ENCODE measurements around the gene FBLN1.

The FBLN1 gene

GRCh38 chr22:45484742-45485141 lies 17.9 kb upstream of the FBLN1 start:
- Histone ChIP-seq H2BK15ac (ENCODE audit: low read depth, poor library complexity, severe bottlenecking) (peak overlapping the region; percentile 48), H2AFZ (ENCODE audit: low read depth, low read length) (no peak overlapping the region), H3K4me2 (ENCODE audit: low read length, poor library complexity, severe bottlenecking) (no peak overlapping the region), H3K18ac (ENCODE audit: low read depth in 1 of 2, low read length in 2 of 2) (peak overlapping the region in 1 of 2 experiments; percentile 26), H3K36me3 (ENCODE audit: control insufficient read depth in 1 of 2, insufficient read depth in 2 of 2, low read depth in 1 of 2, low read length in 2 of 2) (no peaks in the 10 kb centered on the region), H2BK120ac (ENCODE audit: low read depth, low read length) (no peak overlapping the region), H3K4me3 (ENCODE audit: insufficient read depth in 1 of 2, low read depth in 1 of 2, low read length in 2 of 2) (no peak overlapping the region), H4K8ac (ENCODE audit: low read length) (no peak overlapping the region), H3K79me1 (replicated peaks; ENCODE audit: low read length, poor library complexity, severe bottlenecking) (no peaks in the 10 kb centered on the region), H3K4me1 (ENCODE audit: control insufficient read depth, insufficient read depth, low read depth, low read length) (no peaks in the 10 kb centered on the region), H3K23ac (ENCODE audit: low read length in 2 of 2) (no peak overlapping the region), H3K9me3 (ENCODE audit: control insufficient read depth, low read length) (no peaks in the 10 kb centered on the region), H3K27me3 (ENCODE audit: control insufficient read depth in 1 of 2, insufficient read depth in 1 of 2, low read length in 2 of 2) (peaks cover 0 to 5% of the 10 kb centered on the region in 2 experiments), H3K4ac (ENCODE audit: low read depth in 1 of 2, low read length in 2 of 2) (no peak overlapping the region), H3K27ac (ENCODE audit: low read length, poor library complexity, severe bottlenecking) (no peak overlapping the region), H3K9ac (ENCODE audit: low read length) (no peak overlapping the region), H2BK5ac (ENCODE audit: low read depth, low read length, poor library complexity, severe bottlenecking) (no peak overlapping the region), H2AK5ac (ENCODE audit: low read length, severe bottlenecking) (no peak overlapping the region), H3K14ac (ENCODE audit: low read length in 2 of 2) (no peak overlapping the region), H2BK12ac (ENCODE audit: low read length in 2 of 2) (peak overlapping the region in 1 of 2 experiments; percentile 31), H4K91ac (ENCODE audit: low read length) (no peak overlapping the region)
- DNase-seq = no peak
- 81% methylated on average over 4 of the region's 4 CpGs for WGBS

GRCh38 chr22:45485261-45485660 lies 17.4 kb upstream of the FBLN1 start:
- Histone ChIP-seq H3K14ac (ENCODE audit: low read length in 2 of 2) (no peak overlapping the region), H3K9me3 (ENCODE audit: control insufficient read depth, low read length) (no peaks in the 10 kb centered on the region), H3K27me3 (ENCODE audit: control insufficient read depth in 1 of 2, insufficient read depth in 1 of 2, low read length in 2 of 2) (peaks cover 0 to 5% of the 10 kb centered on the region in 2 experiments), H2BK12ac (ENCODE audit: low read length in 2 of 2) (no peak overlapping the region), H2BK15ac (ENCODE audit: low read depth, poor library complexity, severe bottlenecking) (no peak overlapping the region), H3K4me3 (ENCODE audit: insufficient read depth in 1 of 2, low read depth in 1 of 2, low read length in 2 of 2) (no peak overlapping the region), H4K91ac (ENCODE audit: low read length) (no peak overlapping the region), H2AFZ (ENCODE audit: low read depth, low read length) (no peak overlapping the region), H3K9ac (ENCODE audit: low read length) (no peak overlapping the region), H2BK5ac (ENCODE audit: low read depth, low read length, poor library complexity, severe bottlenecking) (no peak overlapping the region), H3K4me2 (ENCODE audit: low read length, poor library complexity, severe bottlenecking) (no peak overlapping the region), H3K36me3 (ENCODE audit: control insufficient read depth in 1 of 2, insufficient read depth in 2 of 2, low read depth in 1 of 2, low read length in 2 of 2) (no peaks in the 10 kb centered on the region), H3K23ac (ENCODE audit: low read length in 2 of 2) (no peak overlapping the region), H2AK5ac (ENCODE audit: low read length, severe bottlenecking) (no peak overlapping the region), H4K8ac (ENCODE audit: low read length) (no peak overlapping the region), H3K27ac (ENCODE audit: low read length, poor library complexity, severe bottlenecking) (no peak overlapping the region), H3K4me1 (ENCODE audit: control insufficient read depth, insufficient read depth, low read depth, low read length) (no peaks in the 10 kb centered on the region), H3K18ac (ENCODE audit: low read depth in 1 of 2, low read length in 2 of 2) (no peak overlapping the region), H3K79me1 (replicated peaks; ENCODE audit: low read length, poor library complexity, severe bottlenecking) (no peaks in the 10 kb centered on the region), H3K4ac (ENCODE audit: low read depth in 1 of 2, low read length in 2 of 2) (no peak overlapping the region), H2BK120ac (ENCODE audit: low read depth, low read length) (no peak overlapping the region)
- 93% methylated on average over 4 of the region's 4 CpGs for WGBS
- peak; percentile 81 for DNase-seq

GRCh38 chr22:45488764-45489370 lies 13.8 kb upstream of the FBLN1 start:
- Histone ChIP-seq H2AK5ac (ENCODE audit: low read length, severe bottlenecking) (no peak overlapping the region), H3K23ac (ENCODE audit: low read length in 2 of 2) (no peak overlapping the region), H4K8ac (ENCODE audit: low read length) (no peak overlapping the region), H3K9ac (ENCODE audit: low read length) (no peak overlapping the region), H3K9me3 (ENCODE audit: control insufficient read depth, low read length) (no peaks in the 10 kb centered on the region), H3K14ac (ENCODE audit: low read length in 2 of 2) (no peak overlapping the region), H3K4me1 (ENCODE audit: control insufficient read depth, insufficient read depth, low read depth, low read length) (peaks cover 2% of the 10 kb centered on the region), H2BK12ac (ENCODE audit: low read length in 2 of 2) (no peak overlapping the region), H3K18ac (ENCODE audit: low read depth in 1 of 2, low read length in 2 of 2) (no peak overlapping the region), H3K4me3 (ENCODE audit: insufficient read depth in 1 of 2, low read depth in 1 of 2, low read length in 2 of 2) (no peak overlapping the region), H2BK120ac (ENCODE audit: low read depth, low read length) (no peak overlapping the region), H3K4me2 (ENCODE audit: low read length, poor library complexity, severe bottlenecking) (no peak overlapping the region), H3K4ac (ENCODE audit: low read depth in 1 of 2, low read length in 2 of 2) (no peak overlapping the region), H2AFZ (ENCODE audit: low read depth, low read length) (no peak overlapping the region), H2BK15ac (ENCODE audit: low read depth, poor library complexity, severe bottlenecking) (no peak overlapping the region), H2BK5ac (ENCODE audit: low read depth, low read length, poor library complexity, severe bottlenecking) (no peak overlapping the region), H3K79me1 (replicated peaks; ENCODE audit: low read length, poor library complexity, severe bottlenecking) (no peaks in the 10 kb centered on the region), H3K36me3 (ENCODE audit: control insufficient read depth in 1 of 2, insufficient read depth in 2 of 2, low read depth in 1 of 2, low read length in 2 of 2) (no peaks in the 10 kb centered on the region), H3K27me3 (ENCODE audit: control insufficient read depth in 1 of 2, insufficient read depth in 1 of 2, low read length in 2 of 2) (peaks cover 0 to 2% of the 10 kb centered on the region in 2 experiments), H3K27ac (ENCODE audit: low read length, poor library complexity, severe bottlenecking) (no peak overlapping the region), H4K91ac (ENCODE audit: low read length) (no peak overlapping the region)
- DNase-seq = no peak
- WGBS = 96% methylated on average over 3 of the region's 4 CpGs

- Histone ChIP-seq H3K36me3 (ENCODE audit: control insufficient read depth in 1 of 2, insufficient read depth in 2 of 2, low read depth in 1 of 2, low read length in 2 of 2) (no peaks in the 10 kb centered on the region), H2BK15ac (ENCODE audit: low read depth, poor library complexity, severe bottlenecking) (no peak overlapping the region), H3K18ac (ENCODE audit: low read depth in 1 of 2, low read length in 2 of 2) (no peak overlapping the region), H3K9ac (ENCODE audit: low read length) (no peak overlapping the region), H2BK120ac (ENCODE audit: low read depth, low read length) (no peak overlapping the region), H2BK5ac (ENCODE audit: low read depth, low read length, poor library complexity, severe bottlenecking) (no peak overlapping the region), H3K14ac (ENCODE audit: low read length in 2 of 2) (no peak overlapping the region), H2AFZ (ENCODE audit: low read depth, low read length) (no peak overlapping the region), H3K23ac (ENCODE audit: low read length in 2 of 2) (no peak overlapping the region), H3K4ac (ENCODE audit: low read depth in 1 of 2, low read length in 2 of 2) (peak overlapping the region in 1 of 2 experiments; percentile 51), H3K27ac (ENCODE audit: low read length, poor library complexity, severe bottlenecking) (no peak overlapping the region), H3K27me3 (ENCODE audit: control insufficient read depth in 1 of 2, insufficient read depth in 1 of 2, low read length in 2 of 2) (no peaks in the 10 kb centered on the region), H2BK12ac (ENCODE audit: low read length in 2 of 2) (no peak overlapping the region), H3K4me1 (ENCODE audit: control insufficient read depth, insufficient read depth, low read depth, low read length) (peaks cover 2% of the 10 kb centered on the region), H3K79me1 (replicated peaks; ENCODE audit: low read length, poor library complexity, severe bottlenecking) (no peaks in the 10 kb centered on the region), H4K91ac (ENCODE audit: low read length) (no peak overlapping the region), H3K9me3 (ENCODE audit: control insufficient read depth, low read length) (no peaks in the 10 kb centered on the region), H2AK5ac (ENCODE audit: low read length, severe bottlenecking) (no peak overlapping the region), H4K8ac (ENCODE audit: low read length) (no peak overlapping the region), H3K4me2 (ENCODE audit: low read length, poor library complexity, severe bottlenecking) (no peak overlapping the region), H3K4me3 (ENCODE audit: insufficient read depth in 1 of 2, low read depth in 1 of 2, low read length in 2 of 2) (no peak overlapping the region)
- WGBS = 92% methylated on average over 3 of the region's 3 CpGs
- DNase-seq = no peak
These were observed 11.8 kb upstream of the FBLN1 start for GRCh38 chr22:45490836-45491235.

All from mesenchymal stem cell (in vitro differentiated cells and primary cell).